GM21390 (cell line): Measurements from ENCODE around the gene MBD3L5.
"Not testable (repeated sequence)": the region's sequence is repeated elsewhere in the genome, so short reads cannot be mapped to it uniquely, and the experiment has no call there.

ENCODE experiments used
- ATAC-seq: cut with Tn5 transposase; IDR thresholded peaks from one replicate; pipeline ENCODE4 v1.9.1; 2021; ENCODE audit not compliant: unreplicated experiment

The MBD3L5 gene

DNA sequence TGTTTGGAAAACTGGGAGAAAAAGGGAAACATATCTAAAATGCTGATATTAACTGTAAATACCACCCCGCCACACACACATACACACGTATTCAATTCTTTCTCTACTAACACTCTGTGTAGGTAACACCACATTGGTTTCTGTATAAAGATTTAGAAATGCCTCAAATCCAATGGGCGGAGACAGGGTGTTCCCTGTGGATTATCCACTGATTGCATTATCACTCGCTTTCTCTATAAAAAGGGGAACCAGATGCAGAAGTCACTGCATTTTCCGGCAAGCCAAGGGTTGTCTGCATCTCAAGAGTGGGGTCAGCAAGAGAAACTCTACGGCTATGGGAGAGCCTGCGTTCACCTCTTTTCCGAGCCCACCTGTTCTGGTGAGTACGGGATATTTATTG lies at the start of gene MBD3L5:
TSS of gene MBD3L5 (plus strand) at position 301 of the 400 bp plus-strand sequence. CDS start at position 335, 34 bp downstream.
- not testable (repeated sequence) for ATAC-seq

DNA sequence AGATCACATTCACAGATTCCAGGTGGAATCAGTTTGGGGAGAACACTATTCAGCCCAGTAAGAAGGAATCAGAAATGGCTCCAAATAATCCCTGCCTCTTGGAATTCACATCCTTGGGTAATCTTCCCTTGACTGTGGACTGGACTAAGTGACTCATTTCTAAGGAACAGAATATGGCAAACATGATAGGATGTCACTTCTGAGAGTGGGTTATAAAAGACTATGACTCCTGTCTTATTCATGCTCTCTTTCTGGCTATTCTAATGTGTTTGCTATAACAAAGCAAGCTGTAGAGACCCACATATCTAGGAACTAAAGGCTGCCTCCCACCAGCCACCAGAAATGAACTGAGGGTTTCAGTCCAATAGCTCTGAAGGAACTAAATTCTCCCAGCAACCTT lies 46.9 kb upstream of the MBD3L5 start:
- ATAC-seq: no peak

DNA sequence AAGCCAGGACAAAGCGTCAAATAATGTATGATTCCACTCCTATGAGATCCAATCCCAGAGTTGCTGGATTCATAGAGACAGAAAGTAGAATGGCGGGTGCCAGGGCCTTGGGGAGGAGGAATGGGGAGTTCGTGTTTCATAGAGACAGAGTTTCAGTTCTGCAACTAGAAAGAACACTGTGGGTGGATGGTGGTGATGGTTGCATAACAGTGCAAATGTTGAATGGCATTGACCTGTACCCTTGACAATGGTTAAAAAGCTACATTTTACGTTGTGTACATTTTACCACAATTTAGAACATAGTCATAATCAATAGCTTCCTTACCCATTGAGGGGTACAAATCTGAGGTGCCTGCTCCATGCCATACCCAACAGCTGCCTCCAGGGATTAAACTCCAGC lies 42.5 kb upstream of the MBD3L5 start:
- no peak for ATAC-seq

DNA sequence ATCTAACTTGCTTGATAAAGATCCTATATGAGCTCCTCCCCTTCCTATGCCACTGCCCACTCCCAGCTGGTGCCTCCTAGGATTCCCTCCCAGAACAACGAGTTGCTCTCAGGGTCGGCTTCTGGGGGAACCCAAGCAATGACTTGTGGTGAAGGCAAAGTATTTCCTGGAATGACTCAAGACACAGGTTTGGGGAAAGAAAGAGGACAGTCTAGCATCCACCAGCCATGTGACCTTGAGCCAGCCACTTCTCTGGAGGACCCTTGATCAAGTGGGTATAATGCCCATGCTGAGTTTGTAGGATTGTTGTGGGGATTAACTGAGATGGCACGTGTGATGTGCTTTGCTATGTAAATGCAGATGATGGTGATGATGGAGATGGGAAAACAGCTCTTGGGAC lies 42.1 kb upstream of the MBD3L5 start:
- no peak for ATAC-seq

DNA sequence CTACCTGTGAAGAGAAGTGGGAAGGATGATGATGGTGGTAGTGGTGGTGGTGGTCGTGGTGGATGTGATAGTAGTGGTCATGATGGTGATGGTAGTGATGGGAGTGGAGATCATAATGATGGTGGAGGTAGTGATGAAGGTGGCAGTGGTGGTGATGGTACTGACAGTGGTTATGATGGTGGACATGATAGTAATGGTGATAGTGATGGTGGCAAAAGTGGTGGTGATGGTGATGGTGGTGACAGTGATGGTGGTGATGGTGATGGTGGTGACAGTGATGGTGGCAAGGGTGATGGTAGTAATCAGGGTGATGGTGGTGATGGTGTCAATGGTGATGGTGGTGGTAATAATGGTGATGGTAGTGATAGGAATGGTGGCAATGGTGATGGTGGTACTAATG lies 35.3 kb upstream of the MBD3L5 start:
- ATAC-seq: no peak

DNA sequence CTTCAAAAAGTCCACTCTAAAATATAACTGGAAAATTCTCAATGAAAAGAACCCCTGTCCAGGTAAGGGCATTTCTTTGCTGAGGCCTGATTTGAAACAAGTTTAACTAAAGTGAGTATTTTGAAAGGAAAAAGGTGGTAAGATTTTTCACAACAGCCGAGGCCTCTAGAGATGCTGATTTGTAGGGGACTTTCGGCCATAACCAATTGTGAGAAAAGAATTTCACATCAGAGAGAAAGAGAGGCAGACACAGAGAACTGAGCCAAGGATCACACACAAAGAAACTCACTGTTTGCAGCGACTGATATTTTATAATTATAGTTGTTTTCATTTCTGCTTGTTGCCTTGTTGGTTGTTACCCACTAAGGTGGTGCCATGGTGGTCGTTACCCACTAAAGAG lies 33.6 kb upstream of the MBD3L5 start:
- ATAC-seq: no peak

DNA sequence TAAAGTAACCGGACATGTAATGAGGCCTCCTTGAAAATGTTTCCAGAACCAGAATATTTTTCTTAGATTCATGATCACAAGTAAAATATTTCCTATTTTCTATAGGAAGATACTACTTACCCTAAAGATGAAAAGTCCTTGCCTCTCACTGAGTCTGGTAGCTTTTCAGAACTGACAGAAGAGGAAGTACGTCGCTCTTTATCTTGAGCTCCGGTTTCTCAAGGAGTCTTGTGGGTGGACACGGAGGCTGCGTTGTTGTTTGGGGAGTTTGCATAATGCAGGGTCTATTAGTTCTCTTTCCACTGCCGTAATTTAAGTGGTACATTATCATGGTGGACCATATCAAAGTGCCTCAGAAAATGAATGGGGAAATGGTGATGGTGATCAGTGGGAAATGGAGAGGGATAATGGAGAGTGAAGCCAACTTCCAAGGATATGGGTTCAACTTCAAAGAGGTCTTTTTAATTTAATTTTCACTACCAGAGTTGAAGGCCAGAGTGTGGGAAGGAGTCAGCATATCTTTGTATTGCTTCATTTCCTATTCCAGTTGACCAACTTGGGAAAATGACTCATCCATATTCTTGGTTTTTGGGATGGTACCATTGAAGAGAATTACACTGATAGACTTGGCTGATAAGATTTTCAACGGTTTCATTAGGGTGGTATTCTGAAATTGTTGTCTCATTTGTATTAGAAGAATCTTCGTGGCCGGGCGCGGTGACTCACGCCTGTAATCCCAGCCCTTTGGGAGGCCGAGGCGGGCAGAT lies 32.5 kb upstream of the MBD3L5 start:
- no peak for ATAC-seq

DNA sequence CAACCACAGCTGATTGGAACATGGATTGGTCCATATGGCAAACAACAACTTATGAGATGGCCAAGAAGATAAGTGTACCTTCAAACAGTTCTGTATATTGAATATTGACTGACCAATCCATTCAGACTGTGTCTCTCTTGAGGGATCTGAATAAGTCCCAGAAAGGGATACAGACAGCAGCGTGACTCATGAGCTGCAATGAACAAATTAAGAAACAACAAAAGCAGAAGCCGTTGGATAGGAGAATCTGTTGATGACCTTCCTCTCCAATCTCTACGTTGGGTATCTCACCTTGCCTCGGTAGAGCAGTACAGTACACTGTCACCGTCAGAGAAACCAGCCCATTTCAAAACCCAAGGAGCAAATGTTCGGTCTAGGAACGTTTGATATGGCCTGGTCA lies 30.4 kb upstream of the MBD3L5 start:
- ATAC-seq: no peak

DNA sequence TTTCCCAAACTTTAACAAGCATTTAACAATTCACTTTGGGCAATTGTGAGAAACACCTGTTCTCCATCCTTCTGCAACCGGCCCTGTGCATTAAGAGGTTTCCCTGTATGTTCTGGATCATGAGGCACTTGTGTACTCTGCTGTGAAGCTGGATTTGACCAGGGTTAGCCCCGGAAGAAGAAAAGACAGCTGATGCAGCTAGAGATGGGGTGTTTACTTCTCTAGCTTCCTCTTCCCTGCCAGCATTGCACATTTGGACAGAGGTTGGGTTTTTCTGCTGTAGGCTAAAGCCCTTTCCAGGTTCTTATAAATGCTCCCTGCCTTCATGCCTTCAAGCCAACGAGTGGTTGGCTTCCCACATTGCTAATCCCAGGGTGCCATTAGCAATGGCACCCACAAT lies 30.0 kb upstream of the MBD3L5 start:
- ATAC-seq: no peak

DNA sequence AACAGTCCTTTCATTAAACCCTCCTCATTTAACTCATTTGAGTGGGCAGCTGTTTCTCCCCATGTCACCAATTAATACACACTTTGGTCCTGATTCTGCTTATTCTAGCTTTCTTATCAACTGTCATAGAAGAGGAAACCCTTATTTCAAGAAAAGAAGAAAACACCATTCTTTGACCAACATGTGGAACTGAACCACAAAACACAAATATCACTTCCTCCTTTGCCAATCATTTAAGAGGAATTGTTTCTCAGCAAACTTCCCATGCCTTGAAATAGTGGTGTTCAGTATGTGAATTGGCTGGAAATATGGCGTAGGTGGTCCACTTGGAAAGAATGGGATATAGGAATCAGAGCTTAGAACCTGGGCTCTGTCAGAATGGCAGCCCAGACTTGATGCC lies 29.6 kb upstream of the MBD3L5 start:
- no peak for ATAC-seq

DNA sequence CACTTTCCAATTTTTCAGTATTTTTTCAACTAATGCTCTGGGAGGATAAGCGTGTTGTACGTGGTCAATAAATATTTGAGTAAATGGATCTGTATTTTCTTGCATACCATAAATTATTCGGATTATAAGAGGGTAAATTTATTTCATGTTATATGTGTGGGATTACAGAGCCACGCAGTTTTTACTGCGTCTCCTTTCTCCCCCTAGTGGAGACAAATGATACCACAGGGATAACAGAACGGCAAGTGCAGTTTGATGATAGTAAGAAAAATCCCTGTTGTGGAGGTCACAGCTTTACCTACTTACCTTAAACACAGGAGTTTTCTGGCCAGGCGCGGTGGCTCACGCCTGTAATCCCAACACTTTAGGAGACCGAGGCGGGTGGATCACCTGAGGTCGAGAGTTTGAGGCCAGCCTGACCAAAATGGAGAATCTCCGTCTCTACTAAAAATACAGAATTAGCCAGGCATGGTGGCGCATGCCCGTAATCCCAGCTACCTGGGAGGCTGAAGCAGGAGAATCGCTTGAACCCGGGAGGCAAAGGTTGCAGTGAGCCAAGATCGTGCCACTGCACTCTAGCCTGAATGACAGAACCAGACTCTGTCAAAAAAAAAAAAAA lies 26.0 kb upstream of the MBD3L5 start:
- ATAC-seq: no peak

DNA sequence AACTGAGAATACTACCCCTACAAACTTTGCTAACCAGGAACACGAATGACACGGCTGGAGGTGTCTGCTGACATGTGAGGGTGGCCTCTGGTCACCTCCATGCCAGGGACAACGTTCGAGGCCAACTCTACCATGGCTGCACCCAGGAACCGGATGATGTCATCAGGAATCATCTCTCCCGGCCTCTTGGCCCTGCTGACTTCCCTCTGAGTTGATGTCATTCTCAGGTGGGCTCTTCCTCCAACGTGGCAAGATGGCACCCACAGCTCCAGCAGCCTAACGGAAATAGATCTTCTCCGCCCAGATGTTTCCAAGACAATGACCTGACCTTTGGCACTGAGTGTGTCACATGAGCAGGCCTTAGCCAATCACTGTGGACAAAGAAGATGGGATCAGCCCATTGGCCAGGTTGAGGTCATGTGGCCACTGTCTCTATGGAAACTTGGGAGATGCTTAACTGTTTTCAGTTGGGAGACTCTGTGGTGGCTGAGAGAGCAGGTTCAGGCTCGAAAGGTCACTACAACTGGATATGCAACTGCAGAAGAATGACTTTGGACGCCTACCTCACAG lies 24.2 kb upstream of the MBD3L5 start:
- no peak for ATAC-seq

DNA sequence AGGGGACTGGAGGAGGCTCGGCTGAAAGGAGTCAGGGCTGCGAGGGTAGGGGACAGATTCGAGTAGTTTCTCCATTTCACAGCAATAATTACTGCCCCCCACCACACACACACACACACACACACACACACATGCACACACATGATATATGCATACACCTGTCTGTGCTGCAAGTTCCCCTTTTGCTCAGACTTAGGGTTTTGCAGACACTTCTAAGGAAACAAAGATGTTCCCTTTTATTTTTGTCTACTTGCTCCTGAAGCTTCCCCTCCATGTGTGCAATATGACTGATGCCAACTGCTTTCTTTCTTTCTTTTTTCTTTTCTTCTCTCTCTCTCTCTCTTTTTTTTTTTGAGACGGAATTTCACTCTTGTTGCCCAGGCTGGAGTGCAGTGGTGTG lies 22.5 kb upstream of the MBD3L5 start:
- ATAC-seq: no peak

DNA sequence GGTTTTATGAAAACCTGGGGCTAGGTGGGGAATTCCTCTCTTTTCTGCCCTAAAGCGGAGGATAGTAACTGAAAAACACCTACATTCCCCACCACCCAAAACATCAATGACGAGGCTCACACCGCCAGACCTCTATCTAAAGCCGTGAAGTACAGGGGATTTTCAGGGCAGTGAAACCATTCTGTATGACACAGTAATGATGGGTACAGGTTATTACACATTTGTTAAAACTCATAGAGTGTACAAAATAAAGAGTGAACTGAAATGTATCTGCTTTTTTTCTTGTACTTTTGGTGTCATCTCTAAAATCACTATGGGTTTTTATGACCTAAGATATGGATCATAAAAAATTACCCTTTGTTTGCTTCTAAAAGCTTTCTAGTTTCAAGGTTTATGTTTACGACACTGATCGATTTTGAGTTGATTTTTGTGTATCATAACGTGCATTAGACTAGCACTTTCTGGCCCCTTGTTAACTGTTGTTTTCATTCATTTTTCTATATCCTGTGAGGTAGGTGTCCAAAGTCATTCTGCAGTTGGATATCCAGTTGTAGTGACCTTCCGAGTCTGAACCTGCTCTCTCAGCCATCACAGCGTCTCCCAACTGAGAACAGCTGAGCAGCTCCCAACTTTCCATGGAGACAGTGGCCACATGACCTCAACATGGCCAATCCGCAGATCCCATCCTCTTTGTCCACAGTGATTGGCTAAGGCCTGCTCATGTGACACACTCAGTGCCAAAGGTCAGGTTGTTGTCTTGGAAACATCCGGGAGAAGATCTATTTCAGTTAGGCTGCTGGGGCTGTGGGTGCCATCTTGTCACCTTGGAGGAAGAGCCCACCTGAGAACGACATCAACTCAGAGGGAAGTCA lies 19.4 kb upstream of the MBD3L5 start:
- ATAC-seq: no peak

DNA sequence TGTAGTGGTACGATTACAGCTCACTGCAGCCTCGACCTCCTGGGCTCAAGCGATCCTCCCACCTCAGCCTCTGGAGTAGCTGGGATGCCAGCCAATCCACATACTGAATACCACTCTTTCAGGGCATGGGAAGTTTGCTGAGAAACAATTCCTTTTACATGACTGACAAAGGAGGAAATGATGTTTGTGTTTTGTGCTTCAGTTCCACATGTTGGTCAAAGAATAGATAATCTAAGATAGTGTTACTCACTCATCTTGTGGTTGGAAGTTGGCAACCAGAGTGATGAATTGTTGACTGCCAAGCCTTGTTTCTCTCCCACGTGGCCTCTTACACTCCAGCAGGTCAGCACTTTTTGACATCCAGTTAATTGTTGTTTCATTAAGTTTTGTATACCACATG lies 16.7 kb upstream of the MBD3L5 start:
- ATAC-seq: no peak

DNA sequence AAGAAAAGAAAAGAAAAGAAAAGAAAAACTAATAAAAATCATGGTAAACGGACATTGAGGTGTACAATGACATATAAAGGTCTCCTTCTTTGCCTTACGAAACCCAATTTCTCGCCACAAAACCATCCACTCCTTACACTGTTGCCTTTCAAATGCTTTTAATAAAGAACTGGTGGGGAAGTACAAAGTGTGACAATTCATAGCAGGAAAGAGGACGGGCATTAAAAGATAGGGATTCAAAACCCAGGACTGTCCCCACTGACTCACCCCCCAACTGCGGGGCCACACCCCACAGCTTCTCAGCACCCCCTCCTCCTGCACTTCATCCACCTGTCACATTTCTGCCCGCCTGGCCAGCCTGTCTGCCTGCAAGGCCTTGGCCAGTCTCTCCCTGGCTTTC lies 11.6 kb upstream of the MBD3L5 start:
- no peak for ATAC-seq

DNA sequence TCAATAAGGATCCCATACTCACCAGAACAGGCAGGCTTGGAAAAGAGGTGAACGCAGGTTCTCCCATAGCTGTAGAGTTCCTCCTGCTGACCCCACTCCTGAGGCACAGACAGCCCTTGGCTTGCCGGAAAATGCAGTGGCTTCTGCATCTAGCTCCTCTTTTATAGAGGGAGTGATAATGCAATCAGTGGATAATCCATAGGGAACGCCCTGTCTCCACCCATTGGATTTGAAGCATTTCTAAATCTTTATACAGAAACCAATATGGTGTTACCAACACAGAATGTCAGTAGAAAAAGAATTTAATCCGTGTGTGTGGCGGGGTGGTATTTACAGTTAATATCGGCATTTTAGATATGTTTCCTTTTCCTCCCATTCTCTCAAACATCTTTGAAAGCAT lies 9.0 kb upstream of the MBD3L5 start, which contains the start of gene MBD3L2B:
TSS of gene MBD3L2B (minus strand) at position 101 of the 400 bp plus-strand sequence. CDS start at position 67, 34 bp downstream.
- ATAC-seq: not testable (repeated sequence)

DNA sequence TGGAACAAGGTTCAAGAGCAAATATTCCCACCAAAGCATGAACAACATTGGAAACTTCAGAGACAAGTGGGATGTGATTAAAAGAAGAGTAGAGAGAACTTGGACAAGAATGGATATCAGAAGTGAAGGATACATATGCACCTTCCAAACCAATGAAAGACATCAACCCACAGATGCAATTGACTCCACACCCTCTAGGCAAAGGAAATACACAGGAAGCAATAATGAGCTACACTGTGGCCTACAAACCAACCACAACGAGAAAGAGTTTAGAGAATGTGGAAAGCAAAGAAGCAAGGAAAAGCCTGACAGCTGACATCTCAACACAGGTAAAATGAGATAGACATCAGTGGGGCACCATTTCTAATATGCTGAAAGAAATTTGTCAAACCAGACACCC lies 1.6 kb upstream of the MBD3L5 start:
- ATAC-seq: not testable (repeated sequence)

DNA sequence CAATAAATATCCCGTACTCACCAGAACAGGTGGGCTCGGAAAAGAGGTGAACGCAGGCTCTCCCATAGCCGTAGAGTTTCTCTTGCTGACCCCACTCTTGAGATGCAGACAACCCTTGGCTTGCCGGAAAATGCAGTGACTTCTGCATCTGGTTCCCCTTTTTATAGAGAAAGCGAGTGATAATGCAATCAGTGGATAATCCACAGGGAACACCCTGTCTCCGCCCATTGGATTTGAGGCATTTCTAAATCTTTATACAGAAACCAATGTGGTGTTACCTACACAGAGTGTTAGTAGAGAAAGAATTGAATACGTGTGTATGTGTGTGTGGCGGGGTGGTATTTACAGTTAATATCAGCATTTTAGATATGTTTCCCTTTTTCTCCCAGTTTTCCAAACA lies 9.7 kb downstream of the MBD3L5 start, which contains the start of gene MBD3L4:
TSS of gene MBD3L4 (minus strand) at position 101 of the 400 bp plus-strand sequence. CDS start at position 66, 35 bp downstream.
- not testable (repeated sequence) for ATAC-seq

DNA sequence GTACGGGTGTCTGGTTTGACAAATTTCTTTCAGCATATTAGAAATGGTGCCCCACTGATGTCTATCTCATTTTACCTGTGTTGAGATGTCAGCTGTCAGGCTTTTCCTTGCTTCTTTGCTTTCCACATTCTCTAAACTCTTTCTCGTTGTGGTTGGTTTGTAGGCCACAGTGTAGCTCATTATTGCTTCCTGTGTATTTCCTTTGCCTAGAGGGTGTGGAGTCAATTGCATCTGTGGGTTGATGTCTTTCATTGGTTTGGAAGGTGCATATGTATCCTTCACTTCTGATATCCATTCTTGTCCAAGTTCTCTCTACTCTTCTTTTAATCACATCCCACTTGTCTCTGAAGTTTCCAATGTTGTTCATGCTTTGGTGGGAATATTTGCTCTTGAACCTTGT lies 11.2 kb downstream of the MBD3L5 start:
- not testable (repeated sequence) for ATAC-seq

DNA sequence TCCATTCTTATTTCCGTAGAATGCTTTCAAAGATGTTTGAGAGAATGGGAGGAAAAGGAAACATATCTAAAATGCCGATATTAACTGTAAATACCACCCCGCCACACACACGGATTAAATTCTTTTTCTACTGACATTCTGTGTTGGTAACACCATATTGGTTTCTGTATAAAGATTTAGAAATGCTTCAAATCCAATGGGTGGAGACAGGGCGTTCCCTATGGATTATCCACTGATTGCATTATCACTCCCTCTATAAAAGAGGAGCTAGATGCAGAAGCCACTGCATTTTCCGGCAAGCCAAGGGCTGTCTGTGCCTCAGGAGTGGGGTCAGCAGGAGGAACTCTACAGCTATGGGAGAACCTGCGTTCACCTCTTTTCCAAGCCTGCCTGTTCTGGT lies 18.6 kb downstream of the MBD3L5 start, which contains the start of gene MBD3L2:
TSS of gene MBD3L2 (plus strand) at position 301 of the 400 bp plus-strand sequence. CDS start at position 354, 53 bp downstream.
- not testable (repeated sequence) for ATAC-seq
